ENCODE measurements around the gene PTPRD. TPM values are rescaled to one million over a fixed set of nuclear protein-coding genes. Genes with fewer than 3 reads are reported as not detected.

Gene PTPRD
- total and polyA plus RNA-seq, 2 of the 4 experiments (the other 2 are of a cell fraction): 0.07 to 0.18 TPM

- BruUV-seq (replicated peaks): no TSS peak
- ChIA-PET POLR2A (ENCODE audit: unreplicated experiment) (no interaction called here), CTCF (interaction anchor here (0.6 kb wide), 1 partner anchor 19 kb away, joined by 4 read pairs; no protein-coding TSS in a partner anchor)
- H3K56ac ChIP-seq (ENCODE audit: extremely low read depth, insufficient read depth, low read length): no peak overlapping the region
- no peak overlapping the region for H3K4me3 ChIP-seq (ENCODE audit: insufficient read depth, low read depth, low read length)
- 80% methylated on average over 4 of the region's 6 CpGs; no CpG with 5 or more reads in 1 of the 2 experiments for whole genome bisulfite sequencing, 2 experiments (ENCODE audit: extremely low coverage in 2 of 2, insufficient read length in 1 of 2)
- no peaks in the 10 kb centered on the region for H3K9me1 ChIP-seq (ENCODE audit: insufficient read depth, low read length)
- H3K9ac ChIP-seq (ENCODE audit: low read depth, low read length): no peak overlapping the region
- no peak overlapping the region for H4K91ac ChIP-seq (ENCODE audit: insufficient read depth, low read depth, low read length)
- H3K4me1 ChIP-seq (ENCODE audit: control insufficient read depth, insufficient read depth, low read length): no peaks in the 10 kb centered on the region
- no peak overlapping the region for H3K14ac ChIP-seq (replicated peaks; ENCODE audit: low read depth, low read length)
- no peak overlapping the region for H2BK20ac ChIP-seq (ENCODE audit: low read depth, low read length)
- H2BK120ac ChIP-seq (ENCODE audit: low read depth, low read length): no peak overlapping the region
- dilution Hi-C loops (cut with HindIII; ENCODE audit: low sequenced_read_pairs, unreplicated experiment): no loop called here
- no peak overlapping the region for H2AK9ac ChIP-seq (replicated peaks; ENCODE audit: low read depth, low read length, poor library complexity)
- H3K4ac ChIP-seq (ENCODE audit: low read depth, low read length): no peak overlapping the region
- no peaks in the 10 kb centered on the region for H4K20me1 ChIP-seq (ENCODE audit: insufficient read depth, low read length)
- no peak overlapping the region for H3K27ac ChIP-seq (ENCODE audit: insufficient read depth, low read length)
- no peak for DNase-seq
- H3K36me3 ChIP-seq (ENCODE audit: control insufficient read depth, insufficient read depth, low read length): no peaks in the 10 kb centered on the region
- H3K18ac ChIP-seq (ENCODE audit: low read depth, low read length): no peak overlapping the region
- TF ChIP-seq CHD1 (IDR thresholded peaks at IDR 0.05; ENCODE audit: low read depth, low read length): no peak
- TF ChIP-seq NFE2L2 (IDR thresholded peaks at IDR 0.05; ENCODE audit: low read depth, low read length): no peak
- no peak for TF ChIP-seq CTCF (conservative IDR thresholded peaks at IDR 0.05; ENCODE audit: low read depth, low read length)
- no peak for TF ChIP-seq MAZ (IDR thresholded peaks at IDR 0.05; ENCODE audit: borderline replicate concordance, low read depth, low read length)
- TF ChIP-seq MAFK (IDR thresholded peaks at IDR 0.05; ENCODE audit: low read depth, low read length): no peak
- no peak for TF ChIP-seq SMC3 (IDR thresholded peaks at IDR 0.05; ENCODE audit: low read depth, low read length)
- no peak for TF ChIP-seq USF2 (IDR thresholded peaks at IDR 0.05; ENCODE audit: low read depth, low read length)
- no peak for TF ChIP-seq RFX5 (IDR thresholded peaks at IDR 0.05; ENCODE audit: low read depth, low read length)
- TF ChIP-seq POLR2A (IDR thresholded peaks at IDR 0.05; ENCODE audit: low read depth, low read length): no peak
- TF ChIP-seq CEBPB (IDR thresholded peaks at IDR 0.05; ENCODE audit: low read depth, low read length): no peak
- TF ChIP-seq RCOR1 (IDR thresholded peaks at IDR 0.05; ENCODE audit: insufficient replicate concordance, low read length): no peak
- H4K5ac ChIP-seq (ENCODE audit: low read depth, low read length): no peak overlapping the region
- no peak overlapping the region for H2BK5ac ChIP-seq (ENCODE audit: low read depth, low read length, poor library complexity, severe bottlenecking)
- H3K27me3 ChIP-seq (ENCODE audit: control insufficient read depth, insufficient read depth, low read length): no peaks in the 10 kb centered on the region
- intact Hi-C loops (cut with micrococcal nuclease): no loop called here
- no peak overlapping the region for H4K8ac ChIP-seq (ENCODE audit: low read depth in 2 of 2, low read length in 2 of 2)
- H3K23ac ChIP-seq (ENCODE audit: low read depth, low read length): no peak overlapping the region
- H2AK5ac ChIP-seq (ENCODE audit: low read depth, low read length): no peak overlapping the region
- H2BK15ac ChIP-seq (ENCODE audit: low read depth, low read length): no peak overlapping the region
- H3K79me1 ChIP-seq (ENCODE audit: low read depth in 1 of 2, low read length in 2 of 2): no peaks in the 10 kb centered on the region
- peaks cover 2% of the 10 kb centered on the region; the same call in 1 of the 2 replicates for H3K9me3 ChIP-seq (ENCODE audit: control insufficient read depth, insufficient read depth, low read length)
- no peak for ATAC-seq (ENCODE audit: low read depth)
- in situ Hi-C loops (cut with MboI; ENCODE audit: low sequenced_read_pairs): no loop called here
- no peak overlapping the region for H2AFZ ChIP-seq (replicated peaks; ENCODE audit: low read length, poor library complexity)
- no peak overlapping the region for H3K4me2 ChIP-seq (ENCODE audit: low read depth, low read length)
Observed at GRCh38 chr9:9778293-9778692, 834.5 kb downstream of the PTPRD start.
